ENCODE measurements around the gene BTN2A1. TPM values are rescaled to one million over a fixed set of nuclear protein-coding genes. Genes with fewer than 3 reads are reported as not detected.
A peak's percentile ranks its signal among the peaks of the same experiment; 100 is the strongest.
"Not testable (repeated sequence)": the region's sequence is repeated elsewhere in the genome, so short reads cannot be mapped to it uniquely, and the experiment has no call there.

Gene BTN2A1
- total and polyA plus RNA-seq, 2 donors from 2014 or later, result 15.6 to 19.1 TPM

GRCh38 chr6:26457264-26457805 is 420 bp upstream of the BTN2A1 start:
- peak overlapping the region; percentile 91 to 94 (median 94) for H3K4me3 ChIP-seq (ENCODE audit: low read length in 3 of 3)
- peak in 3 of 5 donors; percentile 70 to 85 (median 74) for DNase-seq

GRCh38 chr6:26459023-26459810 is 1.5 kb downstream of the BTN2A1 start:
- peaks cover 0 to 17% (median 14%) of the 10 kb centered on the region in 3 donors for H3K4me1 ChIP-seq (ENCODE audit: control insufficient read depth in 2 of 3, insufficient read depth in 2 of 3, low read depth in 1 of 3, low read length in 3 of 3)
- H3K27me3 ChIP-seq (ENCODE audit: control insufficient read depth, insufficient read depth, low read length), result no peaks in the 10 kb centered on the region
- H3K27ac ChIP-seq (ENCODE audit: low read depth in 2 of 2, low read length in 2 of 2), result no peak overlapping the region
- intact Hi-C loops (cut with DNase I), result no loop called here
- H3K9me3 ChIP-seq (ENCODE audit: control insufficient read depth in 2 of 3, insufficient read depth in 1 of 3, low read length in 3 of 3), result no peaks in the 10 kb centered on the region
- peak overlapping the region; percentile 17 to 91 (median 40) for H3K4me3 ChIP-seq (ENCODE audit: low read length in 3 of 3)
- no peak for TF ChIP-seq CTCF (IDR thresholded peaks at IDR 0.05; ENCODE audit: borderline replicate concordance, extremely low read depth, insufficient read depth)
- no peak for FAIRE-seq
- no peak for DNase-seq
- no peak overlapping the region for H3K9ac ChIP-seq (ENCODE audit: low read length in 3 of 3)
- peaks cover 6 to 30% (median 12%) of the 10 kb centered on the region in 3 donors for H3K36me3 ChIP-seq (ENCODE audit: control insufficient read depth in 2 of 3, insufficient read depth in 3 of 3, low read length in 3 of 3)

More at GRCh38 chr6:26457264-26457805, 420 bp upstream of the BTN2A1 start:
- Histone ChIP-seq H3K9me3 (ENCODE audit: control insufficient read depth in 2 of 3, insufficient read depth in 1 of 3, low read length in 3 of 3) (no peaks in the 10 kb centered on the region), H3K27ac (ENCODE audit: low read depth in 2 of 2, low read length in 2 of 2) (peak overlapping the region; percentile 60 to 96), H3K36me3 (ENCODE audit: control insufficient read depth in 2 of 3, insufficient read depth in 3 of 3, low read length in 3 of 3) (peaks cover 2 to 14% (median 3%) of the 10 kb centered on the region in 3 donors), H3K27me3 (ENCODE audit: control insufficient read depth, insufficient read depth, low read length) (no peaks in the 10 kb centered on the region), H3K9ac (ENCODE audit: low read length in 3 of 3) (peak overlapping the region in 2 of 3 donors; percentile 14 to 78), H3K4me1 (ENCODE audit: control insufficient read depth in 2 of 3, insufficient read depth in 2 of 3, low read depth in 1 of 3, low read length in 3 of 3) (peaks cover 0 to 17% (median 14%) of the 10 kb centered on the region in 3 donors)
- no peak for FAIRE-seq
- TF ChIP-seq CTCF (IDR thresholded peaks at IDR 0.05; ENCODE audit: borderline replicate concordance, extremely low read depth, insufficient read depth), result no peak
- intact Hi-C loops (cut with DNase I), result no loop called here

GRCh38 chr6:26461353-26461752 is 3.6 kb downstream of the BTN2A1 start:
- not testable (repeated sequence) for H3K27ac ChIP-seq (ENCODE audit: low read depth in 2 of 2, low read length in 2 of 2); FAIRE-seq
- peaks cover 11 to 51% (median 30%) of the 10 kb centered on the region in 3 donors for H3K36me3 ChIP-seq (ENCODE audit: control insufficient read depth in 2 of 3, insufficient read depth in 3 of 3, low read length in 3 of 3)

GRCh38 chr6:26464014-26464413 is 6.3 kb downstream of the BTN2A1 start:
- FAIRE-seq (no peak), DNase-seq (no peak)
- H3K9ac ChIP-seq (ENCODE audit: low read length in 3 of 3), result no peak overlapping the region
- intact Hi-C loops (cut with DNase I), result no loop called here
- no peak overlapping the region for H3K4me3 ChIP-seq (ENCODE audit: low read length in 3 of 3)
- H3K4me1 ChIP-seq (ENCODE audit: control insufficient read depth in 2 of 3, insufficient read depth in 2 of 3, low read depth in 1 of 3, low read length in 3 of 3), result peaks cover 0 to 12% (median 8%) of the 10 kb centered on the region in 3 donors
- TF ChIP-seq CTCF (IDR thresholded peaks at IDR 0.05; ENCODE audit: borderline replicate concordance, extremely low read depth, insufficient read depth), result no peak
- no peaks in the 10 kb centered on the region for H3K27me3 ChIP-seq (ENCODE audit: control insufficient read depth, insufficient read depth, low read length)
- H3K27ac ChIP-seq (ENCODE audit: low read depth in 2 of 2, low read length in 2 of 2), result no peak overlapping the region
- peaks cover 13 to 69% (median 47%) of the 10 kb centered on the region in 3 donors for H3K36me3 ChIP-seq (ENCODE audit: control insufficient read depth in 2 of 3, insufficient read depth in 3 of 3, low read length in 3 of 3)
- H3K9me3 ChIP-seq (ENCODE audit: control insufficient read depth in 2 of 3, insufficient read depth in 1 of 3, low read length in 3 of 3), result no peaks in the 10 kb centered on the region

More at GRCh38 chr6:26461353-26461752, 3.6 kb downstream of the BTN2A1 start:
- H3K9ac ChIP-seq (ENCODE audit: low read length in 3 of 3); H3K27me3 ChIP-seq (ENCODE audit: control insufficient read depth, insufficient read depth, low read length); H3K4me3 ChIP-seq (ENCODE audit: low read length in 3 of 3); H3K9me3 ChIP-seq (ENCODE audit: control insufficient read depth in 2 of 3, insufficient read depth in 1 of 3, low read length in 3 of 3); DNase-seq; intact Hi-C loops (cut with DNase I): not testable (repeated sequence)
- H3K4me1 ChIP-seq (ENCODE audit: control insufficient read depth in 2 of 3, insufficient read depth in 2 of 3, low read depth in 1 of 3, low read length in 3 of 3), result peaks cover 0 to 17% (median 14%) of the 10 kb centered on the region in 3 donors
